Smooth muscle cell of the brain vasculature (primary cell): ENCODE results near the gene SLC22A14.
"Not testable (repeated sequence)": the region's sequence is repeated elsewhere in the genome, so short reads cannot be mapped to it uniquely, and the experiment has no call there.

Experiments used
- DNase-seq: peaks from one replicate; pipeline ENCODE4 v3.0.0-alpha.2; 2012; ENCODE audit warnings: low read depth, low spot score

SLC22A14 gene

DNA sequence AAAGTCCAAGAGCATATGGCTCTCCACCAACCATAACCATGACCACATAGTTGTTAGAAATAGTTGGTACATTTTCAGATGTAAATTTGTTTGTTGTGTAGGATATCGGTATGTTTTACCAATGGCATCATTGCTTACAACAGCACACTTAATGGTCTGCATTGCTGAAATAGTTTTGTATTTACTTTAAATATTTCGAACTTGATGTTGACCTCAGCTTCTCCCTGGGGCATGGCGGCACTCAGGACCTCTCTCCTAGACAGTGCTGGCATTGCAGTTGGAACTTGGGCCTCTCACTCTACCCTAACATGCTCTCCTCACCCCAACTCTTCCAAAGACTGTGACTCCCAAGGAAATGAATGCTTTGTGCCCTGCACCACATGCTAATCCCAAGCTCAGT lies 11.5 kb upstream of the SLC22A14 start:
- no peak for DNase-seq

DNA sequence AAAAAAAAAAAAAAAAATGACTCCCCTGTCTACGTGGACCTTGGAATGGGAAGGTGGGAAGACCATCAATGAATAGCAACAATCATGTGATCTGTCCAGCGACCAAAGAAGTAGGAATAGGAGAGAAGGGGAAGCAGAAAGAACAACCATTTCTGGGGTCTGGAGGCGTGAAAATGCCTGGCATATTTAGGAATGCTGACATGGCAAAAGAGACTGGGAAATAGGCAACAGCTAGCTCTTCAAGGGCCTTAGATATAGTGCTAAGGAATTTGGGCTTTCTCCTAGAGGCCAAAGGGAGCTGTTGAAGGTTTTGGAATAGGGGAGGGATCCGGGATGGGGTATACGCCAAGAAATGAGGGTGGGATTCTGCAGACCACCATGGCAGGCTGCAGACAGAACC lies 10.5 kb upstream of the SLC22A14 start:
- DNase-seq, result no peak

DNA sequence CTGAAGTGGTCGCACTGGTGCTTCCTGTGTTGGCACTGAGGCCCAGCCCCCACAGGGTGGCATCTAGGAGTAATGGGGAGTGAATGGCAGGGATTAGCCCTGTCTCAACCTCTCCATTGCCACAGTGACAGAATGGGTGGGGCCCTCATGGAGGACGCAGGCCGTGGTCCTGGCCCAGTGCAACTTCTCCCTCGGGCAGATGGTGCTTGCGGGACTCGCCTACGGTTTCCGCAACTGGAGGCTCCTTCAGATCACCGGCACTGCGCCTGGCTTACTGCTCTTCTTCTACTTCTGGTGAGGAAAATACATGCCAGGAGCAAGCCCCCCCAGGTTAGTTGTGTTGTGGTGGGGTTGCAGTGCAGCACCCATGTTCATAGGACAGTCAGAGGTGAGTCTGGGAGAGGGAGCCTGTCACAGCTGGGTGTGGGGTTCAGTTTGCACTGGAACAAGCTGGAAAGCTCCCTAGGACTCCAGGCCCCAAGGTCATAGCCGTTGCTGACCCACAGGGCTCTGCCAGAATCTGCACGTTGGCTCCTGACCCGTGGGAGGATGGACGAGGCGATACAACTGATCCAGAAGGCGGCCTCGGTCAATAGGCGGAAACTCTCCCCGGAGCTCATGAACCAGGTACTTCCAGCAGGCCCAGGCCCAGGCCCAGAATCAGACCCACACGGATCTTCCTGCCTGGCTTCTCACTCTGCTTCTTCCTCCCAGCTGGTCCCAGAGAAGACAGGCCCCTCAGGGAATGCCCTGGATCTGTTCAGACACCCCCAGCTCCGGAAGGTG lies 7.0 kb upstream of the SLC22A14 start:
- no peak for DNase-seq

DNA sequence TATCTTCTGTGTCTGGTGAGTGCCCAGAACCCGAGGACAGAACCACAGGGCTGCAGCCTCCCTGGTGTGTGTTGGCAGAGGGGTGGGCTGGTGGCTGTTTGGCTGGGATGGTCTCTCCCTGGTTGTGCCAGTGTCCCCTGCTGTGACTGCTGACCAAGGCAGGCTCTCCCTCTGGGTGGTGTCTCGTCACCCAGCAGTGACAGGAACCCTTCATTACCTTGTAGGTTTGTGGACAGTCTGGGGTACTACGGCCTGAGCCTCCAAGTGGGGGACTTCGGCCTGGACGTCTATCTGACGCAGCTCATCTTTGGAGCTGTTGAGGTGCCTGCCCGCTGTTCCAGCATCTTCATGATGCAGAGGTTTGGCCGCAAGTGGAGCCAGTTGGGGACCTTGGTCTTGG lies 6.4 kb upstream of the SLC22A14 start:
- DNase-seq, result no peak

DNA sequence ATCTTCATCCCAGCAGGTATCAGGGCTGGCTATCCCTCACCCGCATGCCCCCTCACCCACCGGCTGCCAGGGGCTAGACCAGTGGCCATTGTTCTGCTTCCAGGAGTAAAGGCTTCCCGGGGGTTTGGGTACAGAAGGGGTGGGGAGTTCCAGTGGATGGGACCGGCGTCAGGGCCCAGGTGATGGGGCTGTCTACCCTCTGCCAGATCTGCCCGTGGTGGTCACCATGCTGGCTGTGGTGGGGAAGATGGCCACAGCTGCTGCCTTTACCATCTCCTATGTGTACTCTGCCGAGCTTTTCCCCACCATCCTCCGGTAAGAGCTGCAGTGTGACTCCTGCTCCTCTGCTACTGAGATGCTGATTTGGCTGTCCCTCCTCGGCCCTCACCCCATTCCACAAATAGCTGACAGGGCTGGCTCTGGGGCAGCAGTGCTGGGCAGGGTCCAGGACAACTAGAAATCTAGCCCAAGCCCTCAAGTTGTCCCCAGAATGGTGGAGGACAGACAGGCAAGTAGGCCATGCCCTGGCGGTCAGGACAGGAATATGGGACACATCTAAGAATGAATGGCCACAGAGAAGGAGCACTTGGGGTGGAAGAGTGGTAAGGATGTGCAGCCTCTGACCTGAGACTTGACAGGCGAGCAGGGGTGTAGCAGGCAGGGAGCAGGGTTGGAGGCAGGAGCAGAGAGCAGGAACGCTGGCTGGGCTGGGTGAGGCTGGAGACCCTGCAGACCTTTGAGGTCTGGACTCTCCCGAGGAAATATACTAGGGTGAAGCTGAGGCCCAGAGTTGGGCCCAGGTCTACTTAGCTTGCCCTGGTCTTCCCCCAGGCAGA lies 5.8 kb upstream of the SLC22A14 start:
- no peak for DNase-seq

DNA sequence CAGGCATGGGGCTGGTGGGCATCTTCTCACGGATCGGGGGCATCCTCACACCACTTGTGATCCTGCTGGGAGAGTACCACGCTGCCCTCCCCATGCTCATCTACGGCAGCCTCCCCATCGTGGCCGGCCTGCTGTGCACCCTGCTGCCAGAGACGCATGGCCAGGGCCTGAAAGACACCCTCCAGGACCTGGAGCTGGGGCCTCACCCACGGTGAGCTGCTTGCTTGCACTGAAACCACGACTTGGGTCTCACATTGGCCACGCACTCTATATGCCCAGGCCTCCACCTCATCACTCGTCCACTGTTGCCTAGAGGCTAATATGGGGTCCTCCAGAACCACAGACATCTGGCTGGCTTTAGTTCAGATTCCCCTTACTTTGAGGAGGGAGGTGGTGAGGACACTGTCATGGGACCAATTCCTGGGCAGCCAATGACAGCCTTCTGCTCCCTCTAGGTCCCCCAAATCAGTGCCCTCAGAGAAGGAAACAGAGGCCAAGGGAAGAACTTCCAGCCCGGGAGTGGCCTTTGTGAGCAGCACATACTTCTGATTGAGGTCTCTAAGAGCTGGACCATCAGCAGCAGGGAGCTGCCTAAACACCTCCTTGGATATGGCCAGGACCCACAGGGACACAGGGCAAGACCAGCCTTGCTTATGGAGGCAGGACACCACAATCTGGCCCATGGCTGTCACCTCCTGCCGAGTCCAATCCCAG lies 5.0 kb upstream of the SLC22A14 start:
- no peak for DNase-seq

DNA sequence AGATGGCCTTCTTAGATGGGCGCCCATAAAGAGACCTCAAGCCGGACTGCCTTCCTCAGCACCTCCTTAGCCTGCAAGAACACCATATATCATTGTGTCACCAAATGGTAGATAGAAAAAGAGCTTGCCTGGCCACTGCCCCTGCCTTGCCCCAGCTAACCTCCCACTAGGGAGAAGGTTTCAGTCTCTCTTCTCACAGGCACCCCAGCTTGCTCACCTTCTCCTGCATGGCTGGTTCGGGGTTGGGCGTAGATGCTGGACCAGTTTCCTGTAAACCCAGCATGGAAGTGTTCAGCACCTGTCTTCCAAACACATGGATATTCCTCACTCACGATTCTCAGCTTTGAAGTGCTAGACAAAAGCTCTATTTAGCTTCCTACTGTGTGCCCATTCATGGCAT lies 3.3 kb upstream of the SLC22A14 start:
- no peak for DNase-seq

DNA sequence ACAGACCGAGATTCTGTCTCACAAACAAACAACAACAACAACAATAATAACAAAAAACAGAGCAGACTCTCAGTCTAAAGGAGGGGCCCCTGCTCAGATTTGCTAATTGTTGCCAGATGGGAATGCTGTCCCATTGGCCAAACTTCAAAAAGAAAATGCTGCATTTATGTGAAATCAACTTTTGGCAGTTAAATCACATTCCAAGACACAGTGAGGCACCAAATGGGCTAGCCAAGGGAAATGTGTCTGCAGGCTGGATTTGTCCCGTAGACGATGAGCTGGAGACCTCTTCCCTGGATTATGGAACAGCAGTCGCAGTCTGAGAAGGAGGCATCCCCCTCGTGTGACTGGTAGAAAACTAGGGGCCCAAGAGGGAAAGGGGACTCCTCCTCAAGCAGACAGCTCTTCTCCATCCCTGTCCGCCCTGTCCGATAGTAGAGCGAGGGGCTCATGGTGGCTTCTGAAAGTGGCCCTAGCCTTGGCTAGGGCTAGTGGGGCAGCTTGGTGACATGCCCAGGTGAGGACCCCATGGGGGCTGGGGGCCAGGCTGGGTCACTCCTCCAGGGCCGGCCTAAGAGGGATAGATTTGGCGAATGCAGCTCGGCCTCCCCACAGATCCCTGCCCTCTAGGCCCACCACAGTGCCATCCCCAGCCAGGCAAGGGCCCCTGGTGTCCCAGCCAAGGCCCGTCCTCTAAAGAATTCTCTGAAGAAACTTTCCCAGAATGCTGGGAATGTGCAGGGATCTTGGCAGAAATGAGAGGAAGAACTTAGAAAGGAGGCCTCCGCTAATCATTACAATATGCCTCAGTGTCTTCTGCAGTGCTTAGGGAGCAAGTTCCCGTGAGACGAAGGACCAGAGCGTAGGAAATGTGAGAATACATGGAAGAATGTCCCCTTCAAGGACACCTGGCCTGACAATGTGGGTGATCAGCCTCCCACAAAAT lies 2.0 kb downstream of the SLC22A14 start:
- no peak for DNase-seq

DNA sequence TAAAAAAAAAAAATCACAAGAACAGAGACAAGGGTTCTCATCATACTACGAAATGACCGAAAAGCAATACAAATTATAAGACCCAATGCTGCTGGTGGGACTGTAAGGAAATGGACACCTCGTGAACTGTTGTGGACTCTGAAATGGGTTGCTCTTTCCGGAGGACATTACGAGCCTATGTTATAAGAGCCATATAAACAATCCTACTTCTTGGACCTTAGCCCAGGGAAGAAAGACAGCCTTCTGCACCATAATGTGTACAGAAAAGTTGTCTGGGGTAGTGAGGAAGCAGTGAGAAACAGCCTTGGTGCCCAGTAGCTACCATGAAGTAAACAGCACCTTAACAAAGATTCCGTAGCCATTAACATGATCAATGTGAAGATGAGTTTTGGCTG lies 2.7 kb downstream of the SLC22A14 start:
- no peak for DNase-seq

DNA sequence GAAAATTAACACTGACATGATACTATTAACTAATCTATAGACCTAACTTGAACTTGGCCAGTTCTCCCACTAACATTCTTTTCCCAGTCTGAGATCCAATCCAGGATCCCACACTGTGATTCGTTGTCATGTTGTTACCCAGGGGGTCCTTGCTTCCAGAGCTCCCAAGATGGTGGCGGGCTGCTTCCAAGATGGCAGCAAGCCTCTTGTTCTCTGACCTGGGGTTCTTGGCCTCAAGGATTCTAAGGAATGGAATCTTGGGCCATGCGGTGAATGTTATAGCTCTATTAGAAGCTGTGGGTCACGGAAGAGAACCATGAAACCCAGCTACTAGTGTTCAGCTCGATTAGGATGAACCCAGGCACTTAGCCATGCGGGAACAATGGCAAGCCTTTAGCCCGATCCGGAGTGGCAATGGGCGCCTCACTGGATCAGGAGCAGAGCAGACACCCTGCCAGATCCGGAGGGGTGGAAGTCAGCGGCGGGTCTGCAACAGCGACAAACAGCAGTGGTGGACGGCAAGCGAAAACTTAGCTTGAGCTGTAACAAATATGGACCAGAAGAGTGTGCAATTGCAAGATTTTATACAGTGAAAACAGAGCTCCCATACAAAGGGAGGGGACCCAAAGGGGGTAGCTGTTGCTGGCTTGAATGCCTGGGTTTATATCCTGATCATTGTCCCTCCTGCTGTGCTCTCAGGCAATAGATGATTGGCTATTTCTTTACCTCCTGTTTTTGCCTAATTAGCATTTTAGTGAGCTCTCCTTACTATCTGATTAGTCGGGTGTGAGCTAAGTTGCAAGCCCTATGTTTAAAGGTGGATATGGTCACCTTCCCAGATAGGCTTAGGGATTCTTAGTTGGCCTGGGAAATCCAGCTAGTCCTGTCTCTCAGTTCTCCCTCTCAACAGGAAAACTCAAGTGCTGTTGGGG lies 7.5 kb downstream of the SLC22A14 start:
- DNase-seq, result not testable (repeated sequence)

DNA sequence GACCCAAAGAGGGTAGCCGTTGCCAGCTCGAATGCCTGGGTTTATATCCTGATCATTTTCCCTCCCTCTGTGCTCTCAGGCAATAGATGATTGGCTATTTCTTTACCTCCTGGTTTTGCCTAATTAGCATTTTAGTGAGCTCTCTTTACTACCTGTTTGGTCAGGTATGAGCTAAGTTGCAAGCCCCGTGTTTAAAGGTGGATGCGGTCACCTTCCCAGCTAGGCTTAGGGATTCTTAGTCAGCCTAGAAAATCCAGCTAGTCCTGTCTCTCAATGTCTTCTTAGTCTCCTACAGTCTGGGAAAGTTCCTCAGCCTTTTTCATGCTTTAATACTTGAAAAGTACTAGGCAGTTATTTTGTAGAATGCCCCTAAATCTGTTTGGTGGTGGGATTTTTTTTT lies 15.0 kb downstream of the SLC22A14 start:
- DNase-seq, result not testable (repeated sequence)

DNA sequence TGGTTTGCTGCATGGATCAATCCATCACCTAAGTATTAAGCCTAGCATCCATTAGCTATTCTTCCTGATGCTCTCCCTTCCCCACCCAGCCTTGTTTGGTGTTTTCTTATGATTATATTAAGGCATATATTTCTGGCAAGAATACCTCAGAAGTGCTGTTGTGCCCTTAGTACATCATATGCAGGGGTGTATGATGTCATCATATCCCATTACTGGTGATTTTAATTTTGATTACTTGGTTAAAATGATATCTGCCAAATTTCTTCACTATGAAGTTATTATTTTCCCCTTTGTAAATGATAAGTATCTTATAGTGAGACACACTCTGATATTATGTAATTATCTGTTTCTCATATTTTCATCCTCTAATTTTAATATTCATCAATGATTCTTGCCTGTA lies 15.4 kb downstream of the SLC22A14 start:
- DNase-seq, result no peak

DNA sequence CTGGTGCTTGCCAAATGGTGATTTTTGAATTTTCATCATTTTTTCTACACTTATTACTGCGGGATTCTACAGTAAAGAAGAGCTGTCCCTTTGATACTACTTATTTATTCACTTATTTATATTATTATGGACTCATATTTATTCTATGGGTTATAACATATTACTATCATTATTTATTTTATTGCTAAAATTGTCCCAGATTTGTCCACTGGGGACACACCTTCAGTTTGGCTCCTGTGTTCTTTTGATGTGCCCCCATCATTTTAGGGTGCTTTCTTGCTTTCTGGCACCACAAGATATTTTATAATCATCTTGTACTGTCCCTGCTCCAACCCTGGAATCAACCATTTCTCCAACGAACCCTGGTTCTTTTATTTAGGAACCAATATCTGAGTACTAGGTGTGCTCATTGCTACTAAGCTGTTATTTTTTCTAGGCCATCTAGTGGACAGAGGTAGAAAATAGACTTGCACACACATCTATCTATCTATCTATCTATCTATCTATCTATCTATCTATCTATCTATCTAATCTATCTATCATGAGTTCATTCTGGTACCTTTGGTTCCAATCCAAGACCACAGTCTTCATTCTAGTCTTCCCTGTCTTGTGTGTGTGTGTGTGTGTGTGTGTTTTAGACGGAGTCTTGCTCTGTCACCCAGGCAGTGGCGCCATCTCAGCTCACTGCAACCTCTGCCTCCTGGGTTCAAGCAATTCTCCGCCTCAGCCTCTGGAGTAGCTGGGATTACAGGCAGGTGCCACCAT lies 16.0 kb downstream of the SLC22A14 start:
- no peak for DNase-seq

DNA sequence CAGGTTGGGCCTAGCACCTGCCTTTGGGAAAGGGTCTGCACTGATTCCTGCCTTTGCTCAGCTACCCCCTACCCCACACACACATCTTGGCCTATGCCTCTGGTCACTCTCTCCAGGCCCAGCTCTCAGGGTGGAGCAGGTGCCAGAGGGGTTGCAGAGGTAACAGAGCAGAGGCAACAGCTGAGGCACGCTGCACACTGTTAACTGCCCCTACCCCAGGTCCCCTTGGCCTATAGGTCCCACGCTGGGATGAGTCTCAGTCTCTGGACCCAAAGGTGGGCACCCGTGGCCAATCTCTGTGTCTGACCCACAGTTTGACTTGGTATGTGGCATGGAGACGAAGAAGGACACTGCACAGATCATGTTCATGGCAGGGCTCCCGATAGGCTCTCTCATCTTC lies 24.8 kb downstream of the SLC22A14 start:
- DNase-seq, result no peak

DNA sequence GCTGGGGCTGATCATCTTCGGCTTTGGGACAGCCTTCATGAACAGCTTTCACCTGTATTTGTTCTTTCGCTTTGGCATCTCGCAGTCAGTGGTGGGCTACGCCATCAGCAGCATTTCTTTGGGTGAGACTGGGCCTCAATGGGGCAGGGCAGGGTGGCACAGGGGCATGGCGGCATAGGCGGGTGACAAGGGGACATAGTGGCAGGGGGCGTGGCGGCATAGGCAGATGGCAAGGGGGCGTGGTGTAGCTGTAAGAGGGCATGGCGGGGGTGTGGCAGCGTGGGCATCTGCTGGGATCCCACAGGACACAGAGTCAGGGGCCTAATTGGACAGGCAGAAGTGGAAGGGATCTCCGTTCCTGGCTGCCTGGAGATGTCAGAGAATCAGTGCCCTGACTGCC lies 25.5 kb downstream of the SLC22A14 start:
- DNase-seq, result no peak

DNA sequence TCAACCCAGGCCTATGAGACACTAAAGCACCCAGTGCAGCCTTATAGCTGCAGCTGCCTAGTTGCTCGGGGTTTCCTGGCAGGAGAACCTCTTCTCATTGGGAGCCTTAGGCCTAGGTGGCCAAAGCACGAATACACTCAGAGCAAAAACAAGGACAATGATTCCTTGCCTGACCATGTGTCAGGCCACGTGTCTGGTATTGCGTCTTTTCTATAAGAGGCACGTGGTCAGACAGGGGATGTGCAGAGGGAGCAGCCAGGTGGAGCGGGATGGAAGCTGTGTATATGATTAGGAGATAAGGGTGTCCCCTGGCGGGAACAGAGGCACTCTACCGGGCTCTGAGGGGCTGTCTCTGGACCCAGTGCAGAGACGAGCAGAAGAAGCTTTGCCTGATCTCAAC lies 26.4 kb downstream of the SLC22A14 start:
- DNase-seq, result no peak

DNA sequence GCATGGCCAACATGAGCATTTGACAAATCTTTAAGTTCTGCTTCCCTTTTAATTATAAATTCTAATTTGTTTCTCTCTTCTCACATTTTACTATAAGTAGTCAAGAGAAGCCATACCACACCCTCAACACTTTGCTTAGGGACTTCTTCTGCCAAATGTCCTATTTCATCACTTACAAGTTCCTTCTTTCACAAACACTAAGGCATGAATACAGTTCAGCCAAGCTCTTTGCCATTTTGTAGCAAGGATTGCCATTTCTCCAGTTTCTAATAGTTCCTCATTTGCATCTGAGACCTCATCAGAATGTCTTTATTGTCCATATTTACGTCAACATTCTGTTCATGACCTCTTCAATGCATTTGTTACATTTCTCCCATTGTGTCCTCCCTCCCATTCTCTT lies 29.4 kb downstream of the SLC22A14 start:
- no peak for DNase-seq

DNA sequence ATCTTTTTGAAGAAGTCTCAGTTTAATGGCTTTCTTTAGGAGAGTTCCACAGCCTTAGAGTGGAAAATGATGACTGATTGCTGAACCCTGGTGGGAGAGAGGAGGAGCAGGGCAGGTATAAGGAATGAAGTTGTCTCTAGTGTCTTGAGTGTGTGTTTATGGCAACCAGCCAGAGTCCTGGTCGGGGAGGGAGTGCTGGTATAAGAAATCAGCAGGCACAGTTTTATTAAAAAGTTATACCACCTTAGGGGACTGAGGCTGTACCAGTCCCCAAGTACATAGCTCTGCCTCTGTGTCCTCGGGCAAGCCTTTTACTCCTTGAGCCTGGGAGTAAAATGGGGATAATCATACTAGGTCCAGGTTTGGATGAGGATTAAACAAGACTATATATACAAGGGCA lies 29.8 kb downstream of the SLC22A14 start:
- DNase-seq, result no peak

DNA sequence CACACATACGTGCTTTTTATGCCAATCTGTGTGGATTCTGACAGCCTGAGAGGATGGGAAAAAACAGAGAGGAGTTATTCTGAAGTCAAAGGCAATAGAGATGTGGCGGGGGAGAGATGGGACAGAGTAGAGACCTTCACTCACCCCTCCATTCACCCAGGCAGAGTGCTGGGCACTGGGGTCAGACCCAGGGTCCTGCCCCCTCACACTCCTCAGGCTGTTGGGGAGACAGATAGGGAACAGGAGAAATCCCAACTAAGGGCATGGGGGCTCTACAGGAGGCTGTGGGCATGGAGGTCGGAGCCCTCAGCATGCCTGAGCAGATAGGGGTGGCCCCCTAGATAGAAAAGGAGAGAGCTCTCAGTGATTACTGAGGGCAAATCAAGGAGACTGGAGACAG lies 30.3 kb downstream of the SLC22A14 start:
- no peak for DNase-seq
